IPS-11a (cell line): ENCODE results near the gene PTH1R.

Experiments used
- H3K4me3 ChIP-seq: one replicate; pipeline ENCODE4 v1.5.1; 2013; ENCODE audit warnings: low read depth, low read length, control low read depth

Gene PTH1R

DNA sequence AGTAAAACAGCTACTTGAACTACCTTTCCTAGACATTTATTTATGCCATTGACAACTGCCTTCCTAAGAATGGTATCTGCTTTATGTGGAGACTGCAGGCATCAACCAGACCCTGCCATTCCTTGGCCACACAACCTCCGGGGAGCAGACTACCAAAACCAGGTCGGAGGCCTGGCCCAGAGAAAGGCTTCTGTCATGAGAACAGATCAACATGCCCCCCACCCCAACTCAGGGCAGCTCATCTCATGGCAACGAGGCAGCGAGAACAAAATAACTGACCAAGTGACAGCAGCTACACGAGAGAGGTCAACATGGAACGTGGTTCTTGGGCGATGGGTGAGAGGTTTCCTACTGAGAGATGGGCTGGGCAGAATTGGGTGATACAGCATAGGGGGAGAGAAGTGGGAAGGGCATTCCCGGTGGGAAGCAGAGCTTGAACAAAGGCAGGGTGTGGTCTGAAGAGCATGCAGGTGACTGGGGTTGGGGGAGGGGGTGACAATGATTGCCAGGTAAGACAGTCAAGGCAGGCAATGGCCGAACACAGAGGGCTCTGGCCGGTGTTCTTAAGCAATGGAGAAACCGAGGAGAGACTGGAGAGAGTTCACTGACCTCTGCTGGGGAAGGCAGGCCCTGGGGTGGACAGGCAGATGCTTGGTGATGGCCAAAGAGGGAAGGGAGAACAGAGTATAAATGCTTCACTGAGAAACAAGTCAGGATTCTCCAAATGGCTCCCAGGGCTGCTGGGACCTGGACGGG, 65.1 kb downstream of the PTH1R start:
- H3K4me3 ChIP-seq, result no peak overlapping the region

GRCh38 chr3:46943237-46944187, 66.0 kb downstream of the PTH1R start:
- H3K4me3 ChIP-seq, result no peak overlapping the region

GRCh38 chr3:46944191-46944590, 66.7 kb downstream of the PTH1R start:
- H3K4me3 ChIP-seq, result no peak overlapping the region

DNA sequence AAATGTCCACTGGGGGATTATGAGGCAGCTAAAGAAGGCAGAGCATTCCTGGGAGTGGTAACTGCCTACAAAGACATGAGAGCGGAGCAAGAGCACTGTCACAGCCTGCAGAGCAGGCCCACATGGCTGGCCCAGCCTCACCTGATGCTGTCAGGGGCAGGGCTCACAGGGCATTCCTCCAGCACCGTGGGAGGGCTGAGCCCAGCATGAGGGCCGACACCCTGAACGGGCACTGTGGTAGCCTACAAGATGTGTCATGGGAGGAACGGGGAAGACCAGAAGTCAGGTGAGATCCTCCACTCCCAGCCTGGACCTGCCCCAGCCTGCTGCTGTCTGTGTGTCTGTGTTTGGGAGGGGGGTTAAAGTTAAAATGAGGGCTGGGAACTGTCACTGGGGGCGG, 68.9 kb downstream of the PTH1R start:
- H3K4me3 ChIP-seq, result no peak overlapping the region

DNA sequence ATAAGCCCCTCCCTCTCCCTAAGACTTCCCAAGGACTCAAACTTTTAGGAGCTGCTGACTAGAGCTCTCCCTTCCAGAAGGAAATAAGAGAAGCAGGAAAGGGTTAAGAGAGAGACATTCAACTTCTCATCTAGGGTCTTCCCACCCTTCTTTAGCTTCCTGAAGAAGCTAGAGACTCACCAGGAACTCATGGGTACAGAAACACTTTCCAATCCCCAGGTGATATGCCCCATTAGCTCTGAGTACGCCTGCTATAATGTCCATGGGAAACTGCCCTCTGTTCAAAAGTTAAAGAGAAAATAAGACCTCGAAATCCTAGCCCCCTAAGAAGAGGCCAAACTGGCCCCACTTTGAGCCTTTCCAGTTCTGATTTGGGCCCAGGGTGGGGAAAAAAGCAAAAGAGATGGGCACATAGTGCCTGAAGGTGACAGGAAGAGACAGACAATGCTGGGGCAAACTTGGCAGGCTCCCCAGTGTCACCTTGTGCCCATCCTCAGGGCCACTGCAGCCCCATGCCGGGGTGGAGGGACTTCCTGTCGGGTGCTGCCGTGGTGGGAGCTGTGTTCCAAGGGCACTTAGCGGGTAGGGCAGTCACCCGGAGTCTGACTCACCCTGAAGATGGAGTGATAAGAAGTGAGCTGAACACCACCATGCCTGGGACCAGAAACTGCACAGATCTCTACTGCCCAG, 69.5 kb downstream of the PTH1R start:
- no peak overlapping the region for H3K4me3 ChIP-seq

GRCh38 chr3:46947546-46947901, 70.0 kb downstream of the PTH1R start:
- no peak overlapping the region for H3K4me3 ChIP-seq

GRCh38 chr3:46947981-46948791, 70.7 kb downstream of the PTH1R start:
- no peak overlapping the region for H3K4me3 ChIP-seq

DNA sequence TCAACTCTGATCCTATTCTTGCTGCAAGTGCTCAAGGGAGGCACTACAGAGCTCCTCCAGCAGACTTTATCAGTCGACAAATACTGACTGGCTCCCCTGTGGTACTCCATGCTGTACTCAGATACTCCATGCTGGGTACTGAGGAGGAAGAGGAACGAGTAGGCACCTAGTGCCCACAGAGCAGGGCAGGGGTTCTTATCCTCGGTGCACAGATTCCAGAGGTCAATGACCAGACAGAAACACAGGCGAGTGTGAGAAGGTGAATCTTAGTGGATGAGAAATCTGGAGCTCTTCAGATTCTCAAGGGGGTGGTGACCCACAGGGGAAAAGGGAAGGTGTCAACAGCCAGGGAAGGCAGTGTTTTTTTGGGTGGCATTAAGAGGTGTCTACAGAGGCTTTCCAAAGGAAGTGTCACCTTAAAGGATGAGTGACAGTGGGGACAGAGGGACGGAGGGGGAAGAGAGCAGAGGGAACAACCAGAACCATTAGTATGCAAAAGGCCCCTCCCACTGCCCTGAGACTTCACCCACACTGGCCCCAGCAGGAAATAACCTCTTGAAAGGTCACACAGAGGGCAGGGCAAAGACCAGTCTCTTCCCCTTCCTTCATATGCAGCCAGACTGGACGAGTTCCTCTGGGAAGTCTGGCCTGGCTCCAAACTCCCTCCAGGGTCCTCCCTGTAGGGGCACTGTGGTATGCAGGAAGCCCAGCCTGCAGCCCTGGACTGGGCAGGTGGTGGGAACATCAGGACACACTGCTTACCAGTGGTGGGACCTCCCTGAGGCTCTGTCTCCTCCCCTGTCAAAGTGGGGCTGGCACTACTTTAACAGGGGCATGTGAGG, 71.5 kb downstream of the PTH1R start:
- no peak overlapping the region for H3K4me3 ChIP-seq

DNA sequence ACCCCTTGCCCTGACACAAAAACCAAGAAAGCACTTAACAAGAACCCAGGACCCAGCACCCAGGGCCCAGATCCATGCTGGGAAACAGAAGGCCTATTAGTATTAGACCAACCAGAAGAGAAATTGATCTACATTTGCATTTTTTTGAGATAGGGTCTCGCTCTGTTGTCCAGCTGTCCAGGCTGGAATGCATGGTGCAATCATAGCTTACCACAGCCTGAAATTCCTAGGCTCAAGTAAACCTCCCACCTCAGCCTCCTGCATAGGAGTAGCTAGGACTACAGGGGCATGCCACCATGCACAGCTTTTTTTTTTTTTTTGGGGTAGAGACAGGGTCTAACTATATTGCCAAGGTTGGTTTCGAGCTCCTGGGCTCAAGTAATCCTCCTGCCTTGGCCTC, 72.7 kb downstream of the PTH1R start:
- no peak overlapping the region for H3K4me3 ChIP-seq

GRCh38 chr3:46950650-46951241, 73.2 kb downstream of the PTH1R start:
- no peak overlapping the region for H3K4me3 ChIP-seq

DNA sequence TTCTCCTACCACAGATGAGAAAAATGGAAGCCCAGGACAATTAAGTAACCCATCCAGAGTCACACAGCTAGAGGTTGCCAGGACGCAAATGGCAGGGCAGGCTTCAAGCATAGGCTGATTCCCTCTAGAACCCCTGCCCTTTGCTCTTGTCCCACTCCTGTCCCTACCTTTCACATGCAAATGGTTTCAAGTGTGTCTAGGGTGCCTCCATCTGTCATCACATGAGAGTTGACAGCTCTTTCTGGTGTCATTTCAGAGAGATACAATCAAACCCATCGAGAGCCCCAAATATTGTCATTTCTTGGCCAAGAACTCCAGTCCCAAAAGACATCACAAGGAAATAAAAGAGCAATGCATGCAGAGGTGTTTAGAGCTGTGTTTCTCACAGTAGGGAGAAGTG, 75.3 kb downstream of the PTH1R start:
- H3K4me3 ChIP-seq, result no peak overlapping the region
